Ishikawa (cell line): ENCODE results near the gene ADGRL4.

Experiments used
- CEBPB ChIP-seq: IDR thresholded peaks from 2 replicates; pipeline ENCODE4 v1.6.1; 2012
- CREB1 ChIP-seq: IDR thresholded peaks from 2 replicates; pipeline ENCODE4 v1.6.1; 2012; ENCODE audit warnings: low read depth
- EGR1 ChIP-seq: IDR thresholded peaks from 2 replicates; pipeline ENCODE4 v1.6.1; 2012
- EP300 ChIP-seq: IDR thresholded peaks from 2 replicates; pipeline ENCODE4 v1.6.1; 2012; ENCODE audit warnings: borderline replicate concordance
- FOXM1 ChIP-seq: IDR thresholded peaks from 2 replicates; pipeline ENCODE4 v1.6.1; 2012; ENCODE audit warnings: low read depth, borderline replicate concordance
- MAX ChIP-seq: IDR thresholded peaks from 2 replicates; pipeline ENCODE4 v1.6.1; 2012
- NFIC ChIP-seq: IDR thresholded peaks from 2 replicates; pipeline ENCODE4 v1.6.1; 2012
- RAD21 ChIP-seq: IDR thresholded peaks from 2 replicates; pipeline ENCODE4 v1.6.1; 2012; ENCODE audit warnings: low read depth
- TAF1 ChIP-seq: IDR thresholded peaks from 2 replicates; pipeline ENCODE4 v1.6.1; 2012; ENCODE audit warnings: low read depth, mild to moderate bottlenecking
- TCF12 ChIP-seq: IDR thresholded peaks from 2 replicates; pipeline ENCODE4 v1.6.1; 2012; ENCODE audit warnings: low read depth
- TEAD4 ChIP-seq: IDR thresholded peaks from 2 replicates; pipeline ENCODE4 v1.6.1; 2012
- USF1 ChIP-seq: IDR thresholded peaks from 2 replicates; pipeline ENCODE4 v1.6.1; 2012
- YY1 ChIP-seq: IDR thresholded peaks from 2 replicates; pipeline ENCODE4 v1.6.1; 2012; ENCODE audit warnings: low read depth
- ZBTB7A ChIP-seq: IDR thresholded peaks from 2 replicates; pipeline ENCODE4 v1.6.1; 2012; ENCODE audit warnings: low read depth
- TF ChIP-seq, protein P1 (sequence below): IDR thresholded peaks from 2 replicates; pipeline ENCODE4 v1.6.1; 2012; ENCODE audit warnings: low read depth, mild to moderate bottlenecking

The ADGRL4 gene

GRCh38 chr1:79042539-79042938 lies 36.0 kb upstream of the ADGRL4 start:
- TF ChIP-seq CREB1: no peak
- TF ChIP-seq TEAD4: no peak
- no peak for TF ChIP-seq YY1
- TF ChIP-seq NFIC: no peak
- TF ChIP-seq FOXM1: no peak
- TF ChIP-seq, protein P1, sequence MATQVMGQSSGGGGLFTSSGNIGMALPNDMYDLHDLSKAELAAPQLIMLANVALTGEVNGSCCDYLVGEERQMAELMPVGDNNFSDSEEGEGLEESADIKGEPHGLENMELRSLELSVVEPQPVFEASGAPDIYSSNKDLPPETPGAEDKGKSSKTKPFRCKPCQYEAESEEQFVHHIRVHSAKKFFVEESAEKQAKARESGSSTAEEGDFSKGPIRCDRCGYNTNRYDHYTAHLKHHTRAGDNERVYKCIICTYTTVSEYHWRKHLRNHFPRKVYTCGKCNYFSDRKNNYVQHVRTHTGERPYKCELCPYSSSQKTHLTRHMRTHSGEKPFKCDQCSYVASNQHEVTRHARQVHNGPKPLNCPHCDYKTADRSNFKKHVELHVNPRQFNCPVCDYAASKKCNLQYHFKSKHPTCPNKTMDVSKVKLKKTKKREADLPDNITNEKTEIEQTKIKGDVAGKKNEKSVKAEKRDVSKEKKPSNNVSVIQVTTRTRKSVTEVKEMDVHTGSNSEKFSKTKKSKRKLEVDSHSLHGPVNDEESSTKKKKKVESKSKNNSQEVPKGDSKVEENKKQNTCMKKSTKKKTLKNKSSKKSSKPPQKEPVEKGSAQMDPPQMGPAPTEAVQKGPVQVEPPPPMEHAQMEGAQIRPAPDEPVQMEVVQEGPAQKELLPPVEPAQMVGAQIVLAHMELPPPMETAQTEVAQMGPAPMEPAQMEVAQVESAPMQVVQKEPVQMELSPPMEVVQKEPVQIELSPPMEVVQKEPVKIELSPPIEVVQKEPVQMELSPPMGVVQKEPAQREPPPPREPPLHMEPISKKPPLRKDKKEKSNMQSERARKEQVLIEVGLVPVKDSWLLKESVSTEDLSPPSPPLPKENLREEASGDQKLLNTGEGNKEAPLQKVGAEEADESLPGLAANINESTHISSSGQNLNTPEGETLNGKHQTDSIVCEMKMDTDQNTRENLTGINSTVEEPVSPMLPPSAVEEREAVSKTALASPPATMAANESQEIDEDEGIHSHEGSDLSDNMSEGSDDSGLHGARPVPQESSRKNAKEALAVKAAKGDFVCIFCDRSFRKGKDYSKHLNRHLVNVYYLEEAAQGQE: no peak
- TF ChIP-seq CEBPB: no peak
- TF ChIP-seq TCF12: no peak
- no peak for TF ChIP-seq TAF1
- TF ChIP-seq EP300: no peak
- TF ChIP-seq USF1: no peak
- TF ChIP-seq RAD21: no peak
- no peak for TF ChIP-seq EGR1
- TF ChIP-seq MAX: no peak
- TF ChIP-seq ZBTB7A: no peak

- TF ChIP-seq EP300 (no peak), NFIC (no peak), CREB1 (no peak)
Observed at GRCh38 chr1:79042117-79042516, 35.6 kb upstream of the ADGRL4 start.

DNA sequence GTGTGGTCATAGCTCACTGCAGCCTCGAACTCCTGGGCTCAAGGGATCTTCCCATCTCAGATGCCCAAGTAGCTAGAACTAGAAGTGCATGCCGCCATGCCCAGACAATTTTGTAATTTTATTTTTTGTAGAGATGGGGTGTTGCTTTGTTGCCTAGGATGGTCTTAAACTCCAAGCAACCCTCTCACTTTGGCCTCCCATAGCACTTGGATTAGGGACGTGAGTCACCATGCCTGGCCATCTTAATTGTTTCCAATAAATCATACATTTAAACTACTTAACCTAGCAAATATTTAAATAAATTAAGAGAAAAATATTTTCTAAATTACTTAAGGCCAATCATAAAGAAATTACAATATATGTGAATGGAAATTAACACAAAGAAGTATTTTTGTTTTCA lies 35.1 kb upstream of the ADGRL4 start:
- no peak for TF ChIP-seq ZBTB7A
- no peak for TF ChIP-seq CREB1

DNA sequence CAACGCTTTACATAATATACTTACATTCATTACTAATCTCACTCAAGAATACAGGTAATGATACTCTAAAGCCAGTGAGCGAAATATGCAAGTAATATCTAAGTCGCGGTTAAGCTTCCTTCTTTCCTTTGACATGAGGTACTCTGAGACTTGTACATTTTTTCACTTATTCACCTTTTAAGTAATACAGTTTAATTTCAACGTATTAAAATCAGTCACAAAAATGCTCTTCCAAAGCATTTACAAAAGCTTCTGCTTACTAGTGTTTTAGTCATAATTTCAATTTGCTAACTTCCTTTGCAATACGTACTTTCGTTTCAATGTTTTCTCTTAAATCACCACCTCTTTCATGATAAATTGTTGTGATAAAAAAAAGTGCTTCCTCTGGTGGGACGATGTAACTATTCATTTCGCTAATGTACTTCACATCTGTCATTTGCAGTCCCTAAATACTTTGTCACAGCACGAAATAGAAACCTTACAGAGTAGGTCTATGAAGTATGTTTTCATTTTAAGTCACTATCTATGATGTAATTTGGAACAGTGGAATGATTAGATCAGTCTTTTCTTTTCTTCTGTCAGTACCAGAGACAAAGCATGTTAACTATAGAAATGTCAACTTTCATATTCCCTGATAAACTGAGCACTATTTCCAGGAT lies 34.0 kb upstream of the ADGRL4 start:
- TF ChIP-seq, protein P1: no peak
- no peak for TF ChIP-seq RAD21
- no peak for TF ChIP-seq YY1
- no peak for TF ChIP-seq TCF12
- TF ChIP-seq MAX: no peak
- TF ChIP-seq EP300: no peak
- TF ChIP-seq ZBTB7A: no peak
- TF ChIP-seq USF1: no peak
- no peak for TF ChIP-seq NFIC
- TF ChIP-seq CREB1: no peak
- no peak for TF ChIP-seq CEBPB
- no peak for TF ChIP-seq TEAD4
- no peak for TF ChIP-seq FOXM1
- TF ChIP-seq EGR1: no peak
- TF ChIP-seq TAF1: no peak

DNA sequence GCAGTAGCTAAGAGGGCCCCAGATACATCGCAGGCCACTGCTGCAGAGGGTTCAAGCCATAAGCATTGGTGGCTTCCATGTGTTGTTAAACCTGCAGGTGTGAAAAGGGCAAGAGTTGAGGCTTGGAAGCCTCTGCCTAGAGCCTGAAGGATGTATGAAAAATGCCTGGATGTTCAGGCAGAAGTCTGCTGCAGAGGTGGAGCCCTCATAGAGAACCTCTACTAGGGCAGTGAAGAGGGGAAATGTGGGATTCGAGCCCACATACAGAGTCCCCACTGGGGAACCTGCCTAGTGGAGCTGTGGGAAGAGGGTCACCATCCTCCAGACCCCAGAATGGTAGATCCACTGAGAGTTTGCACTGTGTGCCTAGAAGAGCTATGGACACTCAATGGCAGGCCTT lies 30.6 kb upstream of the ADGRL4 start:
- TF ChIP-seq TEAD4: no peak
- no peak for TF ChIP-seq ZBTB7A
- no peak for TF ChIP-seq EGR1
- no peak for TF ChIP-seq TAF1
- TF ChIP-seq YY1: no peak
- TF ChIP-seq USF1: no peak
- no peak for TF ChIP-seq CEBPB
- TF ChIP-seq CREB1: no peak
- TF ChIP-seq TCF12: no peak
- TF ChIP-seq, protein P1: no peak
